Caco-2 (cell line): ENCODE results near the gene PRDM10. TPM values are rescaled to one million over a fixed set of nuclear protein-coding genes. Genes with fewer than 3 reads are reported as not detected.
"Not testable (repeated sequence)": the region's sequence is repeated elsewhere in the genome, so short reads cannot be mapped to it uniquely, and the experiment has no call there.

Experiments
- BruUV-seq: library from RNA; stranded (reverse); fragments of 400-500 nt; replicated peaks from 2 replicates; lab custom pipeline; 2021; lab: Mats Ljungman, UMichigan
- CTCF ChIA-PET: fragments of 300-600 bp; sonication (Branson Sonifier 250); formaldehyde crosslinking; loops from one replicate; lab custom pipeline; 2022; ENCODE audit warnings: antibody characterized with exemption; lab: Charles Lee
- POLR2A ChIA-PET: fragments of 300-600 bp; sonication (Branson Sonifier 250); formaldehyde crosslinking; loops from one replicate; lab custom pipeline; 2022; ENCODE audit warnings: antibody characterized with exemption; lab: Charles Lee
- DNase-seq, 2 experiments: peaks; one replicate each; pipeline versions ENCODE4 v3.0.0 to v3.0.0-alpha.2; 2020 to 2022
- H3K27me3 ChIP-seq: replicated peaks from 2 replicates; pipeline ENCODE4 v1.6.0; 2011; ENCODE audit warnings: low read length; ENCODE audit not compliant: control insufficient read depth, insufficient read depth
- H3K36me3 ChIP-seq: 2 replicates; pipeline ENCODE4 v1.5.1; 2011; ENCODE audit warnings: low read length; ENCODE audit not compliant: control insufficient read depth, insufficient read depth
- H3K4me1 ChIP-seq: fragments of 250-450 bp; sonication (Bioruptor Pico); 2 replicates; pipeline ENCODE4 v1.5.1; 2020; ENCODE audit warnings: mild to moderate bottlenecking
- H3K4me3 ChIP-seq: 2 replicates; pipeline ENCODE4 v1.5.1; 2011; ENCODE audit warnings: low read depth, mild to moderate bottlenecking, control low read depth, low read length
- H3K9me3 ChIP-seq: fragments of 250-450 bp; sonication (Bioruptor Pico); 2 replicates; pipeline ENCODE4 v1.5.1; 2020; ENCODE audit warnings: mild to moderate bottlenecking, moderate library complexity
- H3K27ac Mint-ChIP-seq: one replicate; pipeline ENCODE4 v1.8.0; 2022; ENCODE audit warnings: mixed read lengths; ENCODE audit not compliant: unreplicated experiment
- H3K27me3 Mint-ChIP-seq: one replicate; pipeline ENCODE4 v1.8.0; 2022; ENCODE audit warnings: mixed read lengths; ENCODE audit not compliant: insufficient read depth, unreplicated experiment
- H3K36me3 Mint-ChIP-seq: one replicate; pipeline ENCODE4 v1.8.0; 2022; ENCODE audit warnings: mild to moderate bottlenecking, mixed read lengths; ENCODE audit not compliant: insufficient read depth, unreplicated experiment
- H3K4me1 Mint-ChIP-seq: one replicate; pipeline ENCODE4 v1.8.0; 2022; ENCODE audit warnings: low read depth, mixed read lengths; ENCODE audit not compliant: unreplicated experiment
- H3K4me3 Mint-ChIP-seq: one replicate; pipeline ENCODE4 v1.8.0; 2022; ENCODE audit warnings: mild to moderate bottlenecking, moderate library complexity, mixed read lengths; ENCODE audit not compliant: unreplicated experiment
- H3K9me3 Mint-ChIP-seq: one replicate; pipeline ENCODE4 v1.8.0; 2022; ENCODE audit warnings: mixed read lengths; ENCODE audit not compliant: unreplicated experiment
- intact Hi-C: fragments of 100-400 bp; cut with micrococcal nuclease; formaldehyde crosslinking; loops from one replicate; pipeline ENCODE4 v1.10.0; 2022; ENCODE audit not compliant: unreplicated experiment
- total RNA-seq: library from RNA; stranded (reverse); gene quantifications from 2 replicates; pipeline ENCODE4 v1.2.3, GENCODE V29; 2022
- TF ChIP-seq, protein P1 (sequence below), 2 experiments: fragments of 200-600 bp in 1 of 2; IDR thresholded peaks; 1 replicate in 1 of 2; 2 replicates in 1 of 2; pipeline versions ENCODE4 v1.5.1 to v1.8.0; 2011 to 2022; ENCODE audit warnings: antibody characterized with exemption in 1 of 2, control low read depth in 1 of 2, inconsistent platforms in 1 of 2, low read depth in 1 of 2, low read length in 1 of 2, mild to moderate bottlenecking in 1 of 2, moderate library complexity in 1 of 2; ENCODE audit not compliant: insufficient read depth in 1 of 2, severe bottlenecking in 1 of 2, unreplicated experiment in 1 of 2

Gene PRDM10
- total RNA-seq, 1 experiment from 2014 or later = 11.8 TPM

DNA sequence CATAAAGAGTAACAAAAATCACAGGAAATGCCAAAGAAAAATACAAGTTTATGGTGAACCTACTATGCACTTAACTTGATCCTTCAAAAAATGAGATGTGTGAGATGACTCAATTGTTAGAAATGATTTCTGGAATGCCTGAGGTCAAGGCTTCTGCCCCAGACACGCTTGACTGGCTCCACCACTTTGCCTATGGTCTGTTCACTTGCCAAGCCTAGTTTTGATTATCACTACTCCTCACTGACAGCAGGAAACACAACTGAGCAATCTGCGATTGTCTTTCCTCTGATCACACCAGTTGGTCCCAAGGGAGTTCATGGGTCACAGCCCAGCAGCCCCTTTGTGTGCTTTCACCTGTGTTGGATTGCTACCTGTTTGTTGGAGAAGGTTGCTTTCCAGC lies 20.6 kb upstream of the PRDM10 start:
- Histone ChIP-seq H3K4me3 (no peak overlapping the region), H3K4me1 (peaks cover 59% of the 10 kb centered on the region)

DNA sequence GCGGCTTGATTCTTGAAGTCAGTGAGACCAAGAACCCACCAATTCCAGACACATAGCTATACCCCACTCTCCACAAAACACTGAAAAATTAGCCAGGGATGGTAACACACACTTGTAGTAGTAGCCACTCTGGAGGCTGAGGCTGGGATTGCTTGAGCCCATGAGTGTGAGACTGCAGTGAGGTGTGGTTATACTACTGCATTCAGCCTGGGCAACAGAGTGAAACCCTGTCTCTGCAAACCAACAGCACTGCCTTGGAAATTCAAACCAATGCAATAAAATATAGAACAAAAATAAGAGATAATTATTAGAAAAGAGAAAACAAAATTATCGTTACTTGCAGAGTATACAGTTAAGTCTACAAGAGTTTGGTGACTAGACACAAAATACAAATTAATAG lies 20.2 kb upstream of the PRDM10 start:
- intact Hi-C loops = loop anchor here (1.0 kb wide), 3 partner anchors 9 to 47 kb away; partner anchors contain the start of gene APLP2
- H3K36me3 ChIP-seq = no peaks in the 10 kb centered on the region
- no peak overlapping the region for H3K4me3 ChIP-seq
- Mint-ChIP-seq H3K27ac (peak overlapping the region; percentile 71), H3K9me3 (peaks cover 9% of the 10 kb centered on the region), H3K4me3 (no peak overlapping the region), H3K36me3 (peaks cover 7% of the 10 kb centered on the region), H3K27me3 (no peaks in the 10 kb centered on the region), H3K4me1 (peaks cover 47% of the 10 kb centered on the region)
- ChIA-PET POLR2A (no interaction called here), CTCF (no interaction called here)
- TF ChIP-seq, protein P1, sequence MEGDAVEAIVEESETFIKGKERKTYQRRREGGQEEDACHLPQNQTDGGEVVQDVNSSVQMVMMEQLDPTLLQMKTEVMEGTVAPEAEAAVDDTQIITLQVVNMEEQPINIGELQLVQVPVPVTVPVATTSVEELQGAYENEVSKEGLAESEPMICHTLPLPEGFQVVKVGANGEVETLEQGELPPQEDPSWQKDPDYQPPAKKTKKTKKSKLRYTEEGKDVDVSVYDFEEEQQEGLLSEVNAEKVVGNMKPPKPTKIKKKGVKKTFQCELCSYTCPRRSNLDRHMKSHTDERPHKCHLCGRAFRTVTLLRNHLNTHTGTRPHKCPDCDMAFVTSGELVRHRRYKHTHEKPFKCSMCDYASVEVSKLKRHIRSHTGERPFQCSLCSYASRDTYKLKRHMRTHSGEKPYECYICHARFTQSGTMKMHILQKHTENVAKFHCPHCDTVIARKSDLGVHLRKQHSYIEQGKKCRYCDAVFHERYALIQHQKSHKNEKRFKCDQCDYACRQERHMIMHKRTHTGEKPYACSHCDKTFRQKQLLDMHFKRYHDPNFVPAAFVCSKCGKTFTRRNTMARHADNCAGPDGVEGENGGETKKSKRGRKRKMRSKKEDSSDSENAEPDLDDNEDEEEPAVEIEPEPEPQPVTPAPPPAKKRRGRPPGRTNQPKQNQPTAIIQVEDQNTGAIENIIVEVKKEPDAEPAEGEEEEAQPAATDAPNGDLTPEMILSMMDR (IDR thresholded peaks at IDR 0.05; ENCODE audit: insufficient read depth in 1 of 2, low read depth in 1 of 2, low read length in 1 of 2, severe bottlenecking in 1 of 2, unreplicated experiment in 1 of 2) = no peak
- no peaks in the 10 kb centered on the region for H3K27me3 ChIP-seq
- BruUV-seq = no TSS peak
- H3K4me1 ChIP-seq = peaks cover 59% of the 10 kb centered on the region
- peaks cover 3% of the 10 kb centered on the region; the same call in 1 of the 2 replicates for H3K9me3 ChIP-seq
- DNase-seq = no peak

More for the DNA sequence above, 20.6 kb upstream of the PRDM10 start:
- BruUV-seq = no TSS peak
- Histone ChIP-seq H3K36me3 (no peaks in the 10 kb centered on the region), H3K27me3 (no peaks in the 10 kb centered on the region), H3K9me3 (peaks cover 3% of the 10 kb centered on the region; the same call in 1 of the 2 replicates)
- H3K4me3 Mint-ChIP-seq = peak overlapping the region; percentile 24
- DNase-seq = peak; percentile 88 to 89
- peaks cover 7% of the 10 kb centered on the region for H3K36me3 Mint-ChIP-seq
- POLR2A ChIA-PET = no interaction called here
- CTCF ChIA-PET = no interaction called here
- H3K27me3 Mint-ChIP-seq = no peaks in the 10 kb centered on the region
- intact Hi-C loops = loop anchor here (1.0 kb wide), 3 partner anchors 8 to 46 kb away; partner anchors contain the start of gene APLP2
- peaks cover 9% of the 10 kb centered on the region for H3K9me3 Mint-ChIP-seq
- peak overlapping the region; percentile 71 for H3K27ac Mint-ChIP-seq
- TF ChIP-seq, protein P1 (IDR thresholded peaks at IDR 0.05; ENCODE audit: insufficient read depth in 1 of 2, low read depth in 1 of 2, low read length in 1 of 2, severe bottlenecking in 1 of 2, unreplicated experiment in 1 of 2) = no peak
- peaks cover 47% of the 10 kb centered on the region for H3K4me1 Mint-ChIP-seq

DNA sequence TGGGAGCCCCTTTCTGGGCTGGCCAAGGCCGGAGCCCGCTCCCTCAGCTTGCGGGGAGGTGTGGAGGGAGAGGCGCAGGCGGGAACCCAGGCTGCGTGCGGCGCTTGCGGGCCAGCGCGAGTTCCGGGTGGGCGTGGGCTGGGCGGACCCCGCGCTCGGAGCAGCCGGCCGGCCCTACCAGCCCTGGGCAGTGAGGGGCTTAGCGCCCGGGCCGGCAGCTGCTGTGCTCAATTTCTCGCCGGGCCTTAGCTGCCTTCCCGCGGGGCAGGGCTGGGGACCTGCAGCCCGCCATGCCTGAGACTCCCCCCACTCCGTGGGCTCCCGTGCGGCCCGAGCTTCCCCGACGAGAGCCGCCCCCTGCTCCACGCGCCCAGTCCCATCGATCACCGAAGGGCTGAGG lies 19.0 kb upstream of the PRDM10 start:
- POLR2A ChIA-PET = interaction anchor here (0.6 to 1.6 kb wide), 2 partner anchors 18 to 19 kb away, joined by 3 to 5 read pairs; no protein-coding TSS in a partner anchor
- H3K4me3 ChIP-seq, intact Hi-C loops, H3K27me3 Mint-ChIP-seq, H3K9me3 Mint-ChIP-seq, BruUV-seq, H3K36me3 ChIP-seq, DNase-seq, H3K27me3 ChIP-seq, H3K4me3 Mint-ChIP-seq, CTCF ChIA-PET, H3K36me3 Mint-ChIP-seq, H3K9me3 ChIP-seq: not testable (repeated sequence)
- Mint-ChIP-seq H3K4me1 (peaks cover 47% of the 10 kb centered on the region), H3K27ac (peak overlapping the region; percentile 71)
- peaks cover 59% of the 10 kb centered on the region for H3K4me1 ChIP-seq
